ENCODE results near the gene KRT71.

DNA sequence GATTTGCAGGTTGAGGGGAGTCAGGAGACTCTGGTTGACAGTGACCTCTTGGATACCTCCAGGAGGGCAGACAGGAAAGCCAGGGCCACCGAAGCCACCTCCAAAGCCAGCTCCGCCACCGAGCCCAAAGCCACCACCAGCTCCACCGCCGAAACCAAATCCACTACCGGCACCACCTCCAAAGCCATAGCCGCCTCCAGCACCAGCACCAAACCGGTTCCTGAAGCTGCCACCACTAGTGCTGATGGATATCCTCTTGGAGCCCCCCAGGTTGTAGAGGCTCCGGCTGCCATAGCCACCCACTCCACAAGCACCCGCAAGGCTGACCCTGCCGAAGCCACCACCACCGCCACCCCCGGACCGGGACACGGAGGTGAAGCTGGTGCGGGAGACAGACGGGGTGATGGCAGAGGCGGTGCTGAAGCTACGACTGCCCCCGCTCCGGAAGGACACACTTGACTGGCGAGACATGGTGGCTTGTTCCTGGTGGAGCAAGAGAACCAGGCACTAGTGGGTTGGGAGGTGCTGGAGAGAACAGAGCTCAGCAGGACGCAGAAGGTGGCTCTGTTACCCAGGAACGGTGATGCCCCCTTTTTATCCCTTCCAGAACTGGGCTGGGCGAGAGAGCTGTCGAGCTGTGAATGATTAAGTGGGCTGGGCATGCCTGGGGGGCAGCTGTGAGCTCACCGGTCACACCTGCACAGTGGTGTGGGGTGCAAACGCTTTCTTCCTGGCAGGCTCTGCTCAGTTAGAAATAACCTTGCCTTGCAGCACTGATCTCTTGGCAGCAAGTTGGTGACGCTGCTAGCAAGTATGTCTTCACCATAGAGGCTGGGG, 32.9 kb downstream of the KRT71 start, which contains the start of gene KRT5:
- TF ChIP-seq GATA1 (IDR thresholded peaks at IDR 0.05; ENCODE audit: low read depth, low read length) = no peak
- no peak for TF ChIP-seq POLR2A (IDR thresholded peaks at IDR 0.05; ENCODE audit: low read length)

All from erythroblast (primary cell).